Activated T-helper 1 cell treated with Interleukin-2 at 50 U/mL for 16 hours (primary cell): ENCODE measurements around the gene RBM17.
A peak's percentile ranks its signal among the peaks of the same experiment; 100 is the strongest.
"Not testable (repeated sequence)": the region's sequence is repeated elsewhere in the genome, so short reads cannot be mapped to it uniquely, and the experiment has no call there.

Experiments used
- DNase-seq: peaks from one replicate; pipeline ENCODE4 v3.0.0-alpha.2; 2020; ENCODE audit warnings: low read depth

The RBM17 gene

GRCh38 chr10:6088721-6089333 is at the start of gene RBM17:
Gene RBM17 (plus strand): TSS chr10:6089034. CDS start chr10:6097066, 8,032 bp downstream.
- DNase-seq: peak; percentile 97

GRCh38 chr10:6039711-6040110 is 49.1 kb upstream of the RBM17 start:
- DNase-seq: no peak

GRCh38 chr10:6040205-6040604 is 48.6 kb upstream of the RBM17 start:
- no peak for DNase-seq

GRCh38 chr10:6043377-6043776 is 45.5 kb upstream of the RBM17 start:
- DNase-seq: not testable (repeated sequence)

GRCh38 chr10:6044060-6044459 is 44.8 kb upstream of the RBM17 start:
- DNase-seq: no peak

- no peak for DNase-seq
Measured at GRCh38 chr10:6044751-6045313, 44.0 kb upstream of the RBM17 start.

GRCh38 chr10:6045314-6045848 is 43.5 kb upstream of the RBM17 start:
- DNase-seq: no peak

GRCh38 chr10:6045878-6046772 is 42.7 kb upstream of the RBM17 start:
- DNase-seq: no peak

- no peak for DNase-seq
Measured at GRCh38 chr10:6046773-6047611, 41.8 kb upstream of the RBM17 start.

- no peak for DNase-seq
Measured at GRCh38 chr10:6047847-6048246, 41.0 kb upstream of the RBM17 start.

- no peak for DNase-seq
Measured at GRCh38 chr10:6048281-6049030, 40.4 kb upstream of the RBM17 start.

GRCh38 chr10:6049031-6049400 is 39.8 kb upstream of the RBM17 start:
- no peak for DNase-seq

GRCh38 chr10:6050801-6051445 is 37.9 kb upstream of the RBM17 start:
- DNase-seq: peak; percentile 82

- DNase-seq: peak; percentile 63
Measured at GRCh38 chr10:6052247-6053221, 36.3 kb upstream of the RBM17 start.

GRCh38 chr10:6053303-6053702 is 35.5 kb upstream of the RBM17 start:
- DNase-seq: no peak

- DNase-seq: no peak
Measured at GRCh38 chr10:6053816-6054631, 34.8 kb upstream of the RBM17 start.

- no peak for DNase-seq
Measured at GRCh38 chr10:6054884-6055283, 34.0 kb upstream of the RBM17 start.

GRCh38 chr10:6055929-6056328 is 32.9 kb upstream of the RBM17 start:
- no peak for DNase-seq
